Breast epithelium (tissue), 4 donors: ENCODE measurements around the gene HECTD2. TPM values are rescaled to one million over a fixed set of nuclear protein-coding genes. Genes with fewer than 3 reads are reported as not detected.
"Not testable (repeated sequence)": the region's sequence is repeated elsewhere in the genome, so short reads cannot be mapped to it uniquely, and the experiment has no call there.

Source experiments
- DNase-seq, 2 donors: peaks; one replicate each; pipeline ENCODE4 v3.0.0-alpha.2; 2019; ENCODE audit warnings: low spot score in 2 of 2
- H3K27ac ChIP-seq, 2 donors: fragments of 200-600 bp; sonication (generic) in 1 of 2; one replicate each; pipeline ENCODE4 v1.5.1; 2016 to 2019; ENCODE audit warnings: mild to moderate bottlenecking in 1 of 2
- H3K27me3 ChIP-seq, 2 donors: fragments of 200-600 bp; sonication (generic) in 1 of 2; one replicate each; pipeline versions ENCODE4 v1.5.1 to v1.6.0; 2017 to 2019; ENCODE audit warnings: control low read depth in 1 of 2, mild to moderate bottlenecking in 1 of 2
- H3K36me3 ChIP-seq: fragments of 200-600 bp; one replicate; pipeline ENCODE4 v1.5.1; 2019
- H3K4me1 ChIP-seq, 2 donors: fragments of 200-600 bp; sonication (generic); one replicate each; pipeline ENCODE4 v1.5.1; 2016 to 2019; ENCODE audit warnings: control low read depth in 1 of 2
- H3K4me3 ChIP-seq, 3 donors: fragments of 200-600 bp; sonication (generic); 1 replicate in 2 of 3; 2 replicates in 1 of 3; pipeline ENCODE4 v1.5.1; 2016 to 2019; ENCODE audit warnings: mild to moderate bottlenecking in 3 of 3, moderate library complexity in 2 of 3
- H3K9me3 ChIP-seq, 2 donors: fragments of 200-600 bp; sonication (generic) in 1 of 2; one replicate each; pipeline ENCODE4 v1.5.1; 2016 to 2019; ENCODE audit warnings: control low read depth in 1 of 2
- POLR2A ChIP-seq: fragments of 450-650 bp; IDR thresholded peaks from one replicate; pipeline ENCODE4 v1.6.1; 2016; ENCODE audit warnings: antibody characterized with exemption, mild to moderate bottlenecking, moderate library complexity
- POLR2AphosphoS5 ChIP-seq, 3 donors: sonication (generic); formaldehyde crosslinking; IDR thresholded peaks; one replicate each; pipeline ENCODE4 v1.6.1; 2017; ENCODE audit warnings: antibody characterized with exemption in 3 of 3
- intact Hi-C: fragments of 100-400 bp; cut with DNase I; formaldehyde crosslinking; loops from one replicate; pipeline ENCODE4 v1.15.1; 2023; ENCODE audit warnings: low total_unique reads
- total RNA-seq, 3 donors: library from RNA; depleted of rRNA; stranded (reverse); fragments of >200 nt; gene quantifications; one replicate each; pipeline ENCODE4 v1.1.0, GENCODE V29; 2016
- TF ChIP-seq, protein P1 (sequence below), 3 donors: fragments of 450-650 bp; IDR thresholded peaks; one replicate each; pipeline ENCODE4 v1.5.1; 2016 to 2017; ENCODE audit warnings: antibody characterized with exemption in 3 of 3, mild to moderate bottlenecking in 3 of 3, moderate library complexity in 3 of 3

The HECTD2 gene
- total RNA-seq, 3 donors from 2014 or later: 14.2 to 30.7 (median 19.0) TPM

DNA sequence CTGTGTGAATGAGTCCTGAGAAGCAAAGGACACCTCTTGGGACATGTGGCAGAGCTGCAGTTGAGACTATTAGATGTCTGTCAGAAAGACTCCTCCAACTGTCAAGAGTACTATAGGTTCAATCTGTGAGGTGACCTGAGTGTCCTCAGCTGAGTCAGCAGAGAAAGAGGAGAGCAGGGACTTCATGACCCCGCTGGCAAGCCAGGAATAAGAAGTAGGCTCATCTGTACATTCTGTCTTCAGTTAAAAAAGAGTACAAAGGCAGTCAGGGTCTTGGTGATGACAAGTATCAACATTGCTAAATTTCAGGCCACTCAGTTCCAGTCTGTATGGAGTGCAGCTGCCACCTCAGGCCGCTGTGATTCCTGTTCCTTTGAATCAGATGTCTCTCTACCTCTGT lies 25.1 kb downstream of the HECTD2 start:
- Histone ChIP-seq H3K27me3 (no peaks in the 10 kb centered on the region), H3K27ac (no peak overlapping the region), H3K4me1 (no peaks in the 10 kb centered on the region), H3K36me3 (no peaks in the 10 kb centered on the region), H3K9me3 (no peaks in the 10 kb centered on the region), H3K4me3 (no peak overlapping the region)
- no peak for DNase-seq
- intact Hi-C loops: no loop called here
- TF ChIP-seq POLR2A: no peak
- no peak for TF ChIP-seq POLR2AphosphoS5 (IDR thresholded peaks at IDR 0.05)
- TF ChIP-seq, protein P1, sequence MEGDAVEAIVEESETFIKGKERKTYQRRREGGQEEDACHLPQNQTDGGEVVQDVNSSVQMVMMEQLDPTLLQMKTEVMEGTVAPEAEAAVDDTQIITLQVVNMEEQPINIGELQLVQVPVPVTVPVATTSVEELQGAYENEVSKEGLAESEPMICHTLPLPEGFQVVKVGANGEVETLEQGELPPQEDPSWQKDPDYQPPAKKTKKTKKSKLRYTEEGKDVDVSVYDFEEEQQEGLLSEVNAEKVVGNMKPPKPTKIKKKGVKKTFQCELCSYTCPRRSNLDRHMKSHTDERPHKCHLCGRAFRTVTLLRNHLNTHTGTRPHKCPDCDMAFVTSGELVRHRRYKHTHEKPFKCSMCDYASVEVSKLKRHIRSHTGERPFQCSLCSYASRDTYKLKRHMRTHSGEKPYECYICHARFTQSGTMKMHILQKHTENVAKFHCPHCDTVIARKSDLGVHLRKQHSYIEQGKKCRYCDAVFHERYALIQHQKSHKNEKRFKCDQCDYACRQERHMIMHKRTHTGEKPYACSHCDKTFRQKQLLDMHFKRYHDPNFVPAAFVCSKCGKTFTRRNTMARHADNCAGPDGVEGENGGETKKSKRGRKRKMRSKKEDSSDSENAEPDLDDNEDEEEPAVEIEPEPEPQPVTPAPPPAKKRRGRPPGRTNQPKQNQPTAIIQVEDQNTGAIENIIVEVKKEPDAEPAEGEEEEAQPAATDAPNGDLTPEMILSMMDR (IDR thresholded peaks at IDR 0.05): no peak

GRCh38 chr10:91438228-91438627 lies 28.1 kb downstream of the HECTD2 start:
- not testable (repeated sequence) for DNase-seq, H3K36me3 ChIP-seq

GRCh38 chr10:91444211-91445182 lies 34.4 kb downstream of the HECTD2 start:
- H3K27ac ChIP-seq: no peak overlapping the region
- H3K4me3 ChIP-seq: no peak overlapping the region
- H3K9me3 ChIP-seq: peaks cover 3 to 5% of the 10 kb centered on the region in 2 donors
- intact Hi-C loops: no loop called here
- no peaks in the 10 kb centered on the region for H3K36me3 ChIP-seq
- TF ChIP-seq POLR2A: no peak
- TF ChIP-seq, protein P1 (IDR thresholded peaks at IDR 0.05): no peak
- no peak for TF ChIP-seq POLR2AphosphoS5 (IDR thresholded peaks at IDR 0.05)
- H3K27me3 ChIP-seq: no peaks in the 10 kb centered on the region
- DNase-seq: no peak
- H3K4me1 ChIP-seq: no peaks in the 10 kb centered on the region

More at GRCh38 chr10:91438228-91438627, 28.1 kb downstream of the HECTD2 start:
- intact Hi-C loops, H3K27me3 ChIP-seq, H3K4me1 ChIP-seq, H3K27ac ChIP-seq, H3K9me3 ChIP-seq, H3K4me3 ChIP-seq: not testable (repeated sequence)

- Histone ChIP-seq H3K4me3 (no peak overlapping the region), H3K9me3 (peaks cover 28 to 47% of the 10 kb centered on the region in 2 donors), H3K27me3 (no peaks in the 10 kb centered on the region), H3K36me3 (no peaks in the 10 kb centered on the region), H3K4me1 (no peaks in the 10 kb centered on the region), H3K27ac (no peak overlapping the region)
- no peak for DNase-seq
- TF ChIP-seq POLR2A (no peak), POLR2AphosphoS5 (IDR thresholded peaks at IDR 0.05) (no peak)
- TF ChIP-seq, protein P1 (IDR thresholded peaks at IDR 0.05): no peak
- intact Hi-C loops: no loop called here
These were observed 41.9 kb downstream of the HECTD2 start for GRCh38 chr10:91452063-91452462.

GRCh38 chr10:91453535-91453934 lies 43.4 kb downstream of the HECTD2 start:
- DNase-seq: no peak
- no peaks in the 10 kb centered on the region for H3K4me1 ChIP-seq

GRCh38 chr10:91455135-91455534 lies 45.0 kb downstream of the HECTD2 start:
- H3K27me3 ChIP-seq, H3K27ac ChIP-seq, DNase-seq, intact Hi-C loops, H3K36me3 ChIP-seq, H3K4me1 ChIP-seq, H3K4me3 ChIP-seq: not testable (repeated sequence)
- peaks cover 25 to 41% of the 10 kb centered on the region in 2 donors for H3K9me3 ChIP-seq

More at GRCh38 chr10:91453535-91453934, 43.4 kb downstream of the HECTD2 start:
- Histone ChIP-seq H3K36me3 (no peaks in the 10 kb centered on the region), H3K4me3 (no peak overlapping the region), H3K9me3 (peaks cover 28 to 47% of the 10 kb centered on the region in 2 donors), H3K27ac (no peak overlapping the region), H3K27me3 (no peaks in the 10 kb centered on the region)
- TF ChIP-seq POLR2AphosphoS5 (IDR thresholded peaks at IDR 0.05): no peak
- no peak for TF ChIP-seq POLR2A
- TF ChIP-seq, protein P1 (IDR thresholded peaks at IDR 0.05): no peak
- intact Hi-C loops: no loop called here
